H9 (cell line): ENCODE results near the gene CAPN5. TPM values are rescaled to one million over a fixed set of nuclear protein-coding genes. Genes with fewer than 3 reads are reported as not detected.

Source experiments
- DNase-seq: peaks from one replicate; pipeline ENCODE4 v3.0.0-alpha.2; 2017
- H2AFZ ChIP-seq: one replicate; pipeline ENCODE4 v1.6.1; 2013; ENCODE audit warnings: mild to moderate bottlenecking, low read length, control low read depth, moderate library complexity
- H2AK5ac ChIP-seq: 2 replicates; pipeline ENCODE4 v1.6.1; 2013; ENCODE audit warnings: low read length, control low read depth, mixed read lengths; ENCODE audit not compliant: insufficient read length
- H2BK120ac ChIP-seq: one replicate; pipeline ENCODE4 v1.6.1; 2013; ENCODE audit warnings: low read depth, mild to moderate bottlenecking, low read length, control low read depth, inconsistent platforms; ENCODE audit not compliant: poor library complexity, severe bottlenecking
- H2BK12ac ChIP-seq: 2 replicates; pipeline ENCODE4 v1.6.1; 2013; ENCODE audit warnings: low read length, control low read depth, mixed read lengths, low read depth; ENCODE audit not compliant: insufficient read length
- H2BK15ac ChIP-seq: 2 replicates; pipeline ENCODE4 v1.6.1; 2013; ENCODE audit warnings: low read depth, low read length, control low read depth
- H2BK20ac ChIP-seq: one replicate; pipeline ENCODE4 v1.6.1; 2013; ENCODE audit warnings: low read depth, mild to moderate bottlenecking, low read length, control low read depth, inconsistent platforms; ENCODE audit not compliant: poor library complexity, severe bottlenecking
- H2BK5ac ChIP-seq: 2 replicates; pipeline ENCODE4 v1.6.1; 2013; ENCODE audit warnings: low read length, control low read depth, mixed read lengths; ENCODE audit not compliant: insufficient read length
- H3K14ac ChIP-seq: 2 replicates; pipeline ENCODE4 v1.6.1; 2013; ENCODE audit warnings: low read length, control low read depth; ENCODE audit not compliant: insufficient read depth
- H3K18ac ChIP-seq: 2 replicates; pipeline ENCODE4 v1.6.1; 2013; ENCODE audit warnings: low read depth, mild to moderate bottlenecking, mixed read lengths, low read length, control low read depth; ENCODE audit not compliant: insufficient read length
- H3K23ac ChIP-seq: 2 replicates; pipeline ENCODE4 v1.6.1; 2013; ENCODE audit warnings: low read length, control low read depth, mixed read lengths, low read depth; ENCODE audit not compliant: insufficient read length
- H3K23me2 ChIP-seq: 2 replicates; pipeline ENCODE4 v1.6.1; 2013; ENCODE audit warnings: low read depth, mild to moderate bottlenecking, mixed read lengths, low read length, control low read depth; ENCODE audit not compliant: insufficient read length, poor library complexity, severe bottlenecking
- H3K27ac ChIP-seq: 2 replicates; pipeline ENCODE4 v1.5.1; 2013; ENCODE audit warnings: low read length, control low read depth, mixed read lengths, low read depth; ENCODE audit not compliant: insufficient read length
- H3K27me3 ChIP-seq: 2 replicates; pipeline ENCODE4 v1.6.1; 2013; ENCODE audit warnings: low read length, control low read depth, inconsistent platforms; ENCODE audit not compliant: insufficient read depth
- H3K4ac ChIP-seq: 2 replicates; pipeline ENCODE4 v1.6.1; 2013; ENCODE audit warnings: low read depth, mild to moderate bottlenecking, control low read depth, inconsistent platforms, low read length, moderate library complexity
- H3K4me1 ChIP-seq: 2 replicates; pipeline ENCODE4 v1.6.1; 2013; ENCODE audit warnings: low read length, control low read depth, inconsistent platforms; ENCODE audit not compliant: insufficient read depth
- H3K4me2 ChIP-seq: 2 replicates; pipeline ENCODE4 v1.6.1; 2013; ENCODE audit warnings: low read length, control low read depth, mixed read lengths; ENCODE audit not compliant: insufficient read length, insufficient read depth
- H3K56ac ChIP-seq: 2 replicates; pipeline ENCODE4 v1.6.1; 2013; ENCODE audit warnings: low read depth, mild to moderate bottlenecking, mixed read lengths, low read length, control low read depth; ENCODE audit not compliant: insufficient read length
- H3K79me1 ChIP-seq: 2 replicates; pipeline ENCODE4 v1.6.1; 2013; ENCODE audit warnings: low read depth, mild to moderate bottlenecking, moderate library complexity, low read length, control low read depth, inconsistent platforms; ENCODE audit not compliant: insufficient read depth, poor library complexity, severe bottlenecking
- H3K79me2 ChIP-seq: 2 replicates; pipeline ENCODE4 v1.6.1; 2013; ENCODE audit warnings: low read length, control low read depth, inconsistent platforms; ENCODE audit not compliant: insufficient read depth
- H3K9ac ChIP-seq: 2 replicates; pipeline ENCODE4 v1.6.1; 2013; ENCODE audit warnings: low read length, control low read depth, mixed read lengths; ENCODE audit not compliant: insufficient read length; ENCODE audit errors: extremely low read depth
- H3K9me3 ChIP-seq: one replicate; pipeline ENCODE4 v1.6.1; 2013; ENCODE audit warnings: low read depth, low read length, inconsistent platforms; ENCODE audit not compliant: control insufficient read depth
- H3T11ph ChIP-seq: one replicate; pipeline ENCODE4 v1.6.1; 2013; ENCODE audit warnings: mild to moderate bottlenecking, low read length, control low read depth, inconsistent platforms
- H4K20me1 ChIP-seq: one replicate; pipeline ENCODE4 v1.6.1; 2013; ENCODE audit not compliant: control insufficient read depth, insufficient read length, insufficient read depth
- H4K5ac ChIP-seq: 2 replicates; pipeline ENCODE4 v1.6.1; 2013; ENCODE audit warnings: low read depth, mild to moderate bottlenecking, mixed read lengths, low read length, control low read depth; ENCODE audit not compliant: insufficient read length
- H4K8ac ChIP-seq: replicated peaks from 2 replicates; pipeline ENCODE4 v1.6.1; 2013; ENCODE audit warnings: low read length, control low read depth, mixed read lengths, low read depth; ENCODE audit not compliant: insufficient read length
- H4K91ac ChIP-seq: 2 replicates; pipeline ENCODE4 v1.6.1; 2013; ENCODE audit warnings: low read depth, mild to moderate bottlenecking, moderate library complexity, mixed read lengths, low read length, control low read depth; ENCODE audit not compliant: insufficient read length
- H3K27ac Mint-ChIP-seq, 3 experiments: 2 replicates in 2 of 3; 3 replicates in 1 of 3; pipeline ENCODE4 v1.8.0; 2020 to 2021; ENCODE audit warnings: mixed read lengths in 3 of 3, mild to moderate bottlenecking in 1 of 3, moderate library complexity in 1 of 3
- H3K27me3 Mint-ChIP-seq: 2 replicates; pipeline ENCODE4 v1.8.0; 2021; ENCODE audit warnings: low read depth, mild to moderate bottlenecking, moderate library complexity, mixed read lengths
- H3K36me3 Mint-ChIP-seq, 3 experiments: 2 replicates in 2 of 3; 3 replicates in 1 of 3; pipeline ENCODE4 v1.8.0; 2020 to 2021; ENCODE audit warnings: low read depth in 3 of 3, mixed read lengths in 3 of 3; ENCODE audit not compliant: insufficient read depth in 1 of 3
- H3K4me1 Mint-ChIP-seq, 2 experiments: 2 replicates each; pipeline ENCODE4 v1.8.0; 2020; ENCODE audit warnings: mixed read lengths in 2 of 2
- H3K4me3 Mint-ChIP-seq, 2 experiments: 2 replicates in 1 of 2; 3 replicates in 1 of 2; pipeline ENCODE4 v1.8.0; 2020 to 2021; ENCODE audit warnings: mild to moderate bottlenecking in 2 of 2, mixed read lengths in 2 of 2, moderate library complexity in 1 of 2
- H3K9me3 Mint-ChIP-seq, 2 experiments: 2 replicates in 1 of 2; 3 replicates in 1 of 2; pipeline ENCODE4 v1.8.0; 2020; ENCODE audit warnings: mild to moderate bottlenecking in 2 of 2, mixed read lengths in 2 of 2, moderate library complexity in 1 of 2
- WGBS: extraction: QIAGEN DNeasy Blood & Tissue Kit; methylation state at CpG from one replicate; pipeline ENCODE4 v1.1.7; 2013; ENCODE audit warnings: missing lambda C conversion rate, low lambda C conversion rate, mixed read lengths; ENCODE audit not compliant: insufficient read length; ENCODE audit errors: extremely low coverage; 5-methylcytosine and 5-hydroxymethylcytosine counted together
- total RNA-seq: library from RNA; stranded (reverse); gene quantifications from 2 replicates; pipeline ENCODE4 v1.2.1, GENCODE V29; 2021
- TF ChIP-seq, protein P1 (sequence below): fragments of 200-600 bp; sonication (generic); conservative IDR thresholded peaks from 3 replicates; pipeline ENCODE4 v1.8.0; 2021; ENCODE audit warnings: antibody characterized with exemption, mild to moderate bottlenecking

CAPN5 gene
- total RNA-seq, 1 experiment from 2014 or later, result 16.7 TPM

DNA sequence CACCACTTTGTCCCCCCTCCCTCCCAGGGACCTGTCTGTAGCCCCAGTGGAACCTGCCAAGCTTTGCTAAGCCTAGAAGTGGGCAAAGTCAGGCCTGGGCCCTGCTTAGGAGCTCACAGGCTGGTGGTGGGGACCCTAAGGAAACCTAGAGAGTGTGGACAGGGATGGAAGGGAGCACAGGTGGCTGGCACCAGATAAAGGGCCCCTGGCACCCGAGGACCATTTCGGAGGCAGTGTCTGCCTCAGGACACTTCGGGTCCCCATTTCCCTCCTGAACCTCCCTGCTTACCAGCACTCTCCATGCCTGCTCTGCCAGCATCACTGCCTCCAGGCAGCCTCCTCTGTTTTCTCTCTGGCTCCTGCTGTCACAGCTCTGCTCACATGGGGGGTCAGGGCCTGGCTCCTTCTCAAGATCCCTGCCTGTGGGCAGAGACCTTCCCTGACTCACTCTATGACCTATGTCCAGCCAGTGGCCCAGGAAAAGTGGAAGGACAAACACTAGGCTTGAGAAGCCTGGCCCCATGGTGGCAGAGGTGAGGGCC lies 22.3 kb downstream of the CAPN5 start:
- Histone ChIP-seq H2AFZ (no peak overlapping the region), H3K4ac (no peak overlapping the region), H3K4me2 (no peak overlapping the region), H3K18ac (no peak overlapping the region), H4K91ac (no peak overlapping the region), H2BK5ac (no peak overlapping the region), H3K14ac (no peak overlapping the region), H3K23ac (no peak overlapping the region), H3T11ph (no peak overlapping the region), H2AK5ac (no peak overlapping the region), H4K20me1 (no peaks in the 10 kb centered on the region), H3K9ac (no peak overlapping the region), H3K23me2 (no peaks in the 10 kb centered on the region), H3K79me1 (no peaks in the 10 kb centered on the region), H4K8ac (no peak overlapping the region), H2BK20ac (no peak overlapping the region), H3K9me3 (no peaks in the 10 kb centered on the region), H2BK15ac (no peak overlapping the region), H4K5ac (no peak overlapping the region), H3K27me3 (no peaks in the 10 kb centered on the region), H3K56ac (no peak overlapping the region), H3K4me1 (no peaks in the 10 kb centered on the region), H3K79me2 (no peaks in the 10 kb centered on the region), H2BK120ac (no peak overlapping the region), H2BK12ac (no peak overlapping the region), H3K27ac (no peak overlapping the region)
- no CpG with 5 or more reads among the region's 3 CpGs for WGBS
- Mint-ChIP-seq H3K4me3 (no peak overlapping the region), H3K9me3 (no peaks in the 10 kb centered on the region), H3K4me1 (peaks cover 6 to 11% of the 10 kb centered on the region in 2 experiments), H3K27me3 (no peaks in the 10 kb centered on the region), H3K36me3 (no peaks in the 10 kb centered on the region; a peak in 2 of 7 replicates), H3K27ac (no peak overlapping the region; a peak in 1 of 7 replicates)
- TF ChIP-seq, protein P1, sequence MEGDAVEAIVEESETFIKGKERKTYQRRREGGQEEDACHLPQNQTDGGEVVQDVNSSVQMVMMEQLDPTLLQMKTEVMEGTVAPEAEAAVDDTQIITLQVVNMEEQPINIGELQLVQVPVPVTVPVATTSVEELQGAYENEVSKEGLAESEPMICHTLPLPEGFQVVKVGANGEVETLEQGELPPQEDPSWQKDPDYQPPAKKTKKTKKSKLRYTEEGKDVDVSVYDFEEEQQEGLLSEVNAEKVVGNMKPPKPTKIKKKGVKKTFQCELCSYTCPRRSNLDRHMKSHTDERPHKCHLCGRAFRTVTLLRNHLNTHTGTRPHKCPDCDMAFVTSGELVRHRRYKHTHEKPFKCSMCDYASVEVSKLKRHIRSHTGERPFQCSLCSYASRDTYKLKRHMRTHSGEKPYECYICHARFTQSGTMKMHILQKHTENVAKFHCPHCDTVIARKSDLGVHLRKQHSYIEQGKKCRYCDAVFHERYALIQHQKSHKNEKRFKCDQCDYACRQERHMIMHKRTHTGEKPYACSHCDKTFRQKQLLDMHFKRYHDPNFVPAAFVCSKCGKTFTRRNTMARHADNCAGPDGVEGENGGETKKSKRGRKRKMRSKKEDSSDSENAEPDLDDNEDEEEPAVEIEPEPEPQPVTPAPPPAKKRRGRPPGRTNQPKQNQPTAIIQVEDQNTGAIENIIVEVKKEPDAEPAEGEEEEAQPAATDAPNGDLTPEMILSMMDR, result no peak
- DNase-seq, result no peak
